Thyroid gland (tissue), 4 donors: ENCODE data around the gene TMEM217.

ENCODE experiments used
- POLR2A ChIP-seq, 2 donors: fragments of 450-650 bp; IDR thresholded peaks; one replicate each; pipeline ENCODE4 v1.6.1; 2017; ENCODE audit warnings: antibody characterized with exemption in 2 of 2, mild to moderate bottlenecking in 2 of 2, moderate library complexity in 1 of 2
- TF ChIP-seq, protein P1 (sequence below), 6 experiments: fragments of 200-600 bp in 3 of 6; fragments of 450-650 bp in 3 of 6; sonication (generic) in 3 of 6; IDR thresholded peaks; one replicate each; pipeline ENCODE4 v1.5.1; 2016 to 2019; ENCODE audit warnings: antibody characterized with exemption in 6 of 6, mild to moderate bottlenecking in 2 of 6, inconsistent platforms in 1 of 6, moderate library complexity in 1 of 6

DNA sequence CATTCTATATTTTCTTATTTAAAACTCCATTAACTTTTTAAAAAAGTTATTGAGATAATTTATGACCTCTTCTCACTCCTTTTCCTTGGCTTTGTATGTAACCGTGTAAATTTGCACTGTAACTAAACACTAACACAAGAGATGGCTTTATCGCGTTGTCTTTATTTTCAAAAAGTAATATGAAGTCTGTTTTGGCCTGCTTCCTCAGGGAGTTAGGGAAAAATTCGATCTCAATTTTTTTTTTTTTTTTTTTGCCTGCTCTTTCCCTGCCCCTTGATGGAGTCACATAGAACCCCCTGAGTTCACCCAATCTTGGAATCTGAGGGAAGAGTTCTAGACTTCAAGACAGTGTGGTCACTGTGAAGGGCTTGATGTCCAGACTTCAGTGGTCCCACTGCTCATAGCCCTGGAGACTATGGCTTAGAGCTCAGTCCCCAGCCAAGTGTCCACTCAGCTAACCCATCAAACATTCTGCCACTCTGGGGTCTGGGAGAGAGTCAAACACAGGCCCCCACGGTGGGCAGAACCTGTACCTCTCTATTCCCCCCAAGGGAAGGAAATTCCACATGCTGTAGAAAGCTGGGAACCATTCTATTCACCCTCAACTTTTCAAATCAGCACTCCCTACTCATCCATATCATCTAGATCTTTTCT is 16.0 kb downstream of the TMEM217 start:
- TF ChIP-seq, protein P1, sequence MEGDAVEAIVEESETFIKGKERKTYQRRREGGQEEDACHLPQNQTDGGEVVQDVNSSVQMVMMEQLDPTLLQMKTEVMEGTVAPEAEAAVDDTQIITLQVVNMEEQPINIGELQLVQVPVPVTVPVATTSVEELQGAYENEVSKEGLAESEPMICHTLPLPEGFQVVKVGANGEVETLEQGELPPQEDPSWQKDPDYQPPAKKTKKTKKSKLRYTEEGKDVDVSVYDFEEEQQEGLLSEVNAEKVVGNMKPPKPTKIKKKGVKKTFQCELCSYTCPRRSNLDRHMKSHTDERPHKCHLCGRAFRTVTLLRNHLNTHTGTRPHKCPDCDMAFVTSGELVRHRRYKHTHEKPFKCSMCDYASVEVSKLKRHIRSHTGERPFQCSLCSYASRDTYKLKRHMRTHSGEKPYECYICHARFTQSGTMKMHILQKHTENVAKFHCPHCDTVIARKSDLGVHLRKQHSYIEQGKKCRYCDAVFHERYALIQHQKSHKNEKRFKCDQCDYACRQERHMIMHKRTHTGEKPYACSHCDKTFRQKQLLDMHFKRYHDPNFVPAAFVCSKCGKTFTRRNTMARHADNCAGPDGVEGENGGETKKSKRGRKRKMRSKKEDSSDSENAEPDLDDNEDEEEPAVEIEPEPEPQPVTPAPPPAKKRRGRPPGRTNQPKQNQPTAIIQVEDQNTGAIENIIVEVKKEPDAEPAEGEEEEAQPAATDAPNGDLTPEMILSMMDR (IDR thresholded peaks at IDR 0.05) = no peak
- no peak for TF ChIP-seq POLR2A (IDR thresholded peaks at IDR 0.05)
